Measurements from ENCODE around the gene RNU2-1. TPM values are rescaled to one million over a fixed set of nuclear protein-coding genes. Genes with fewer than 3 reads are reported as not detected.

Gene RNU2-1
- total RNA-seq, 4 donors from 2014 or later: not detected

- ATAC-seq (ENCODE audit: low FRiP score) (no peak), DNase-seq (ENCODE audit: low spot score) (no peak)
- TF ChIP-seq CTCF (IDR thresholded peaks at IDR 0.05): no peak
These were observed 9.6 kb downstream of the RNU2-1 start for GRCh38 chr17:43224146-43224705.

GRCh38 chr17:43220511-43221125, 13.2 kb downstream of the RNU2-1 start:
- no peak for DNase-seq (ENCODE audit: low spot score)
- no peak for TF ChIP-seq CTCF (IDR thresholded peaks at IDR 0.05)
- ATAC-seq (ENCODE audit: low FRiP score): no peak

GRCh38 chr17:43219746-43220380, 13.9 kb downstream of the RNU2-1 start:
- no peak for DNase-seq (ENCODE audit: low spot score)
- no peak for ATAC-seq (ENCODE audit: low FRiP score)
- TF ChIP-seq CTCF (IDR thresholded peaks at IDR 0.05): no peak

GRCh38 chr17:43219001-43219400, 14.8 kb downstream of the RNU2-1 start:
- DNase-seq (ENCODE audit: low spot score): no peak
- no peak for TF ChIP-seq CTCF (IDR thresholded peaks at IDR 0.05)
- no peak for ATAC-seq (ENCODE audit: low FRiP score)

GRCh38 chr17:43217614-43218087, 16.1 kb downstream of the RNU2-1 start:
- DNase-seq (ENCODE audit: low spot score): no peak
- no peak for ATAC-seq (ENCODE audit: low FRiP score)
- TF ChIP-seq CTCF (IDR thresholded peaks at IDR 0.05): no peak

GRCh38 chr17:43216762-43217613, 16.8 kb downstream of the RNU2-1 start:
- ATAC-seq (ENCODE audit: low FRiP score) (no peak), DNase-seq (ENCODE audit: low spot score) (no peak)
- TF ChIP-seq CTCF (IDR thresholded peaks at IDR 0.05): no peak
